Transverse colon (tissue), 3 donors: Measurements from ENCODE around the gene FGR.

ENCODE experiments used
- CTCF ChIP-seq, 5 experiments: fragments of 200-600 bp in 3 of 5; fragments of 450-650 bp in 2 of 5; sonication (generic) in 3 of 5; IDR thresholded peaks; 1 replicate in 2 of 5; 2 replicates in 3 of 5; pipeline ENCODE4 v1.5.1; 2016 to 2017; ENCODE audit warnings: antibody characterized with exemption in 5 of 5, inconsistent platforms in 3 of 5, mild to moderate bottlenecking in 2 of 5, moderate library complexity in 1 of 5
- POLR2A ChIP-seq: fragments of 450-650 bp; IDR thresholded peaks from one replicate; pipeline ENCODE4 v1.6.1; 2016; ENCODE audit warnings: antibody characterized with exemption, mild to moderate bottlenecking, moderate library complexity

- TF ChIP-seq CTCF (IDR thresholded peaks at IDR 0.05) = no peak
- TF ChIP-seq POLR2A = no peak
Measured at GRCh38 chr1:27634985-27635367, at the start of gene FGR.
